Uterus (tissue), 2 donors: ENCODE data around the gene KCNK13.

Experiments
- CTCF ChIP-seq, 4 experiments: fragments of 200-600 bp in 2 of 4; fragments of 450-650 bp in 2 of 4; sonication (generic) in 2 of 4; IDR thresholded peaks; one replicate each; pipeline ENCODE4 v1.5.1; 2016 to 2019; ENCODE audit warnings: antibody characterized with exemption in 4 of 4, mild to moderate bottlenecking in 2 of 4, moderate library complexity in 1 of 4
- POLR2A ChIP-seq, 2 donors: fragments of 450-650 bp; IDR thresholded peaks; one replicate each; pipeline ENCODE4 v1.6.1; 2016; ENCODE audit warnings: antibody characterized with exemption in 2 of 2, mild to moderate bottlenecking in 1 of 2, moderate library complexity in 1 of 2

GRCh38 chr14:90118027-90118426 lies 56.2 kb downstream of the KCNK13 start:
- no peak for TF ChIP-seq CTCF (IDR thresholded peaks at IDR 0.05)
- no peak for TF ChIP-seq POLR2A (IDR thresholded peaks at IDR 0.05)
